Prostate gland (tissue), 2 donors: Measurements from ENCODE around the gene SOHLH1. TPM values are rescaled to one million over a fixed set of nuclear protein-coding genes. Genes with fewer than 3 reads are reported as not detected.
"Not testable (repeated sequence)": the region's sequence is repeated elsewhere in the genome, so short reads cannot be mapped to it uniquely, and the experiment has no call there.

Experiments used
- DNase-seq: peaks from one replicate; pipeline ENCODE4 v3.0.0-alpha.2; 2019; ENCODE audit warnings: low spot score
- H3K27ac ChIP-seq, 2 donors: fragments of 200-600 bp; sonication (generic); 2 replicates each; pipeline ENCODE4 v1.5.1; 2017 to 2019
- H3K27me3 ChIP-seq: fragments of 200-600 bp; sonication (generic); replicated peaks from 2 replicates; pipeline ENCODE4 v1.5.1; 2019; ENCODE audit not compliant: insufficient read depth
- H3K36me3 ChIP-seq, 2 donors: fragments of 200-600 bp; sonication (generic); 1 replicate in 1 of 2; 2 replicates in 1 of 2; pipeline versions ENCODE4 v1.5.1 to v1.8.1; 2017 to 2019
- H3K4me1 ChIP-seq: fragments of 200-600 bp; sonication (generic); replicated peaks from 2 replicates; pipeline ENCODE4 v1.5.1; 2019
- H3K4me3 ChIP-seq, 2 donors: fragments of 200-600 bp; sonication (generic); 2 replicates each; pipeline ENCODE4 v1.5.1; 2017 to 2019
- H3K9me3 ChIP-seq: fragments of 200-600 bp; sonication (generic); 2 replicates; pipeline ENCODE4 v1.5.1; 2017
- CTCF ChIP-seq, 4 experiments: fragments of 200-600 bp in 2 of 4; fragments of 450-650 bp in 2 of 4; sonication (generic) in 2 of 4; IDR thresholded peaks; 1 replicate in 3 of 4; 2 replicates in 1 of 4; pipeline ENCODE4 v1.5.1; 2016 to 2019; ENCODE audit warnings: antibody characterized with exemption in 4 of 4, mild to moderate bottlenecking in 2 of 4, moderate library complexity in 2 of 4
- POLR2A ChIP-seq: fragments of 450-650 bp; IDR thresholded peaks from one replicate; pipeline ENCODE4 v1.6.1; 2016; ENCODE audit warnings: antibody characterized with exemption, mild to moderate bottlenecking
- POLR2AphosphoS5 ChIP-seq: sonication (generic); formaldehyde crosslinking; IDR thresholded peaks from one replicate; pipeline ENCODE4 v1.6.1; 2017; ENCODE audit warnings: antibody characterized with exemption
- WGBS: methylation state at CpG from one replicate; pipeline ENCODE4 v1.1.5; 2018; 5-methylcytosine and 5-hydroxymethylcytosine counted together
- intact Hi-C: fragments of 100-400 bp; cut with DNase I; formaldehyde crosslinking; loops from one replicate; pipeline ENCODE4 v1.14.2; 2022
- total RNA-seq, 2 donors: library from RNA; depleted of rRNA; stranded (reverse); fragments of >200 nt; gene quantifications; one replicate each; pipeline ENCODE4 v1.1.0, GENCODE V29; 2016

SOHLH1 gene
- total RNA-seq, 2 donors from 2014 or later: 16.8 TPM; not detected in 1

GRCh38 chr9:135669616-135670285 lies 29.5 kb downstream of the SOHLH1 start:
- Histone ChIP-seq H3K27me3 (peaks cover 3% of the 10 kb centered on the region), H3K9me3 (no peaks in the 10 kb centered on the region), H3K27ac (no peak overlapping the region), H3K4me1 (no peaks in the 10 kb centered on the region), H3K4me3 (no peak overlapping the region), H3K36me3 (no peaks in the 10 kb centered on the region)
- intact Hi-C loops: no loop called here
- TF ChIP-seq POLR2AphosphoS5 (no peak), POLR2A (no peak), CTCF (IDR thresholded peaks at IDR 0.05) (no peak)
- DNase-seq: no peak
- 89% methylated on average over 6 of the region's 9 CpGs for WGBS

DNA sequence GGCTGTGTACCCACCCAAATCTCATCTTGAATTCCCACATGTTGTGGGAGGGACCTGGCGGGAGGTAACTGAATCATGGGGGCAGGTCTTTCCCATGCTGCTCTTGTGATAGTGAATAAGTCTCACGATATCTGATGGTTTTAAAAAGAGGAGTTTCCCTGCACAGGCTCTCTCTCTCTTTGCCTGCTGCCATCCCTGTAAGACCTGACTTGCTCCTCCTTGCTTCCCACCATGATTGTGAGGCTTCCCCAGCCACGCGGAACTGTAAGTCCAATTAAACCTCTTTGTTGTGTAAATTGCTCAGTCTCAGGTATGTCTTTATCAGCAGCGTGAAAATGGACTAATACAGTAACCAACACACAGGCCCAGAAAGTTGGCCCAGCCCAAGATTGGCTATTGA lies 30.3 kb downstream of the SOHLH1 start:
- H3K9me3 ChIP-seq, intact Hi-C loops, H3K27me3 ChIP-seq, H3K36me3 ChIP-seq, DNase-seq, H3K4me3 ChIP-seq, H3K27ac ChIP-seq, H3K4me1 ChIP-seq: not testable (repeated sequence)
- 90% methylated on average over 5 of the region's 5 CpGs for WGBS

DNA sequence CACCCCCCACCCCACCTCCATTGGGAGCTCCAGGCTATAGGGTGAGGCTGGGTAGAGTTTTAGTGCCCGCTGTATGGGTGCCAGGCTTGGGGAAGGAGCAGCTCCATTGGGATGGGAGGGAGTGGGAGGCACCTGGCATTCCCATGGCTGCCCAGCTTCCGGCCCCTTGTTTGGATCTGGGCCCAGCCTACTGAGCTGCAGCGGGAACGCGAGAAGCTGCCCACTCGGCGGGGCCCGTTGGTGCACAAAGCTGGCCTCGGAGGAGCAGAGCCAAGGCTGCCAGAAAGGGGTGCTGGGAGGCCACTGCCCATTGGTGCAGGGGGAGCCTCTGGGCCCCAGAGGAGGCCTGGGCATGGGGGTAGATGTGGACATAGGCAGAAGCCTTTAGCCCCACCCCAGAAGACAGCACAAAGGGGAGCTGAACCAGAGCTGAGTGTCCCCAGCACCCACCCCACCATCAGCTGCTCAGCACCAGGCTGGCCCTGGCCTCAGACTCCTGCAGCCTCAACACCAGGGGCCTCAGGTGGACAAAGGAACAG lies 31.7 kb downstream of the SOHLH1 start:
- no peaks in the 10 kb centered on the region for H3K4me1 ChIP-seq
- H3K4me3 ChIP-seq: no peak overlapping the region
- no peaks in the 10 kb centered on the region for H3K9me3 ChIP-seq
- no peaks in the 10 kb centered on the region for H3K36me3 ChIP-seq
- 41% methylated on average over 9 of the region's 9 CpGs for WGBS
- TF ChIP-seq POLR2A: no peak
- no peak for TF ChIP-seq POLR2AphosphoS5
- TF ChIP-seq CTCF (IDR thresholded peaks at IDR 0.05): no peak
- H3K27me3 ChIP-seq: peaks cover 3% of the 10 kb centered on the region
- no peak overlapping the region for H3K27ac ChIP-seq
- DNase-seq: no peak
- intact Hi-C loops: no loop called here

GRCh38 chr9:135666534-135667462 lies 32.5 kb downstream of the SOHLH1 start:
- no peaks in the 10 kb centered on the region for H3K9me3 ChIP-seq
- H3K27ac ChIP-seq: no peak overlapping the region
- no peaks in the 10 kb centered on the region for H3K36me3 ChIP-seq
- TF ChIP-seq CTCF (IDR thresholded peaks at IDR 0.05) (no peak), POLR2AphosphoS5 (no peak), POLR2A (no peak)
- 47% methylated on average over 29 of the region's 29 CpGs for WGBS
- intact Hi-C loops: no loop called here
- H3K4me3 ChIP-seq: no peak overlapping the region
- H3K4me1 ChIP-seq: no peaks in the 10 kb centered on the region
- H3K27me3 ChIP-seq: peaks cover 3% of the 10 kb centered on the region
- DNase-seq: no peak

DNA sequence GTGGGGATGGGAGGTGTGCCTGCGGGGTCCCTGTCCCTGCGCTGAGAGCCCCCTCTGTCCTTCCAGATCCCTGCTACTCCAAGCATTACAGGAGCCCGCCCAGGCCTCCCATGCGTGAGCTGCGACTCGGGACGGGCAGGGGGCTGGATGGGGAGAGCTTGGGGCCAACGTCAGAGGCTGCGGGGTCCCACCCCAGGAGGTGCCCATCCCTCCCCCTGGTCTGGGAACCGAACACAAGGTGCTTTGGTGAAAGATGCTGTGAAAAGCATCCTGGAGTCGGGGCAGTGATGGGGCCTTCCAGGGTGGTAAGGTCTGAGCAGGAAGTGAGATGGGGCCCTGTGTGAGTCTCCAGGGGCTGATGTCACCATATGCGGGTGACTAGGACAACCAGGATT lies 33.5 kb downstream of the SOHLH1 start:
- Histone ChIP-seq H3K27ac (no peak overlapping the region), H3K36me3 (no peaks in the 10 kb centered on the region), H3K27me3 (no peaks in the 10 kb centered on the region), H3K9me3 (no peaks in the 10 kb centered on the region), H3K4me1 (no peaks in the 10 kb centered on the region), H3K4me3 (no peak overlapping the region)
- TF ChIP-seq POLR2AphosphoS5: no peak
- no peak for TF ChIP-seq CTCF (IDR thresholded peaks at IDR 0.05)
- no peak for TF ChIP-seq POLR2A
- intact Hi-C loops: no loop called here
- 82% methylated on average over 12 of the region's 12 CpGs for WGBS
- no peak for DNase-seq
